Endothelial cell (in vitro differentiated cells): Measurements from ENCODE around the gene PPP1R13L. TPM values are rescaled to one million over a fixed set of nuclear protein-coding genes. Genes with fewer than 3 reads are reported as not detected.

Experiments
- DNase-seq: peaks from one replicate; pipeline ENCODE4 v3.0.0; 2021; ENCODE audit warnings: low spot score
- H3K27ac Mint-ChIP-seq: one replicate; pipeline ENCODE4 v1.8.0; 2021; ENCODE audit warnings: mixed read lengths, inconsistent platforms; ENCODE audit not compliant: unreplicated experiment
- H3K27me3 Mint-ChIP-seq: one replicate; pipeline ENCODE4 v1.8.0; 2021; ENCODE audit warnings: mild to moderate bottlenecking, moderate library complexity, mixed read lengths, inconsistent platforms; ENCODE audit not compliant: unreplicated experiment
- H3K36me3 Mint-ChIP-seq: one replicate; pipeline ENCODE4 v1.8.0; 2021; ENCODE audit warnings: mild to moderate bottlenecking, low read depth, mixed read lengths, inconsistent platforms; ENCODE audit not compliant: unreplicated experiment
- H3K4me1 Mint-ChIP-seq: one replicate; pipeline ENCODE4 v1.8.0; 2021; ENCODE audit warnings: mild to moderate bottlenecking, mixed read lengths, inconsistent platforms; ENCODE audit not compliant: unreplicated experiment
- H3K4me3 Mint-ChIP-seq: one replicate; pipeline ENCODE4 v1.8.0; 2021; ENCODE audit warnings: mild to moderate bottlenecking, mixed read lengths, inconsistent platforms; ENCODE audit not compliant: unreplicated experiment
- H3K9me3 Mint-ChIP-seq: one replicate; pipeline ENCODE4 v1.8.0; 2021; ENCODE audit warnings: mixed read lengths, inconsistent platforms; ENCODE audit not compliant: unreplicated experiment
- CTCF ChIP-seq: fragments of 200-600 bp; sonication (generic); IDR thresholded peaks from one replicate; pipeline ENCODE4 v1.5.0; 2021; ENCODE audit warnings: antibody characterized with exemption; ENCODE audit not compliant: unreplicated experiment
- total RNA-seq: library from RNA; stranded (reverse); fragmentation: NEBNext Ultra II Directional; extraction: Animal tissue kit (Norgen Biotek cat#: 25700); gene quantifications from one replicate; pipeline ENCODE4 v1.2.1, GENCODE V29; 2021; ENCODE audit not compliant: unreplicated experiment

PPP1R13L gene
- total RNA-seq, 1 donor from 2014 or later = 13.2 TPM

- no peaks in the 10 kb centered on the region for H3K9me3 Mint-ChIP-seq
- peaks cover 12% of the 10 kb centered on the region for H3K27me3 Mint-ChIP-seq
- H3K4me1 Mint-ChIP-seq = peaks cover 13% of the 10 kb centered on the region
- no peak for TF ChIP-seq CTCF
- peak; percentile 68 for DNase-seq
- peaks cover 12% of the 10 kb centered on the region for H3K36me3 Mint-ChIP-seq
- peak within 1 kb of the TSS; percentile 98 for H3K27ac Mint-ChIP-seq
- peak within 1 kb of the TSS; percentile 96 for H3K4me3 Mint-ChIP-seq
Measured at GRCh38 chr19:45406226-45407090, 1.6 kb upstream of the PPP1R13L start, which contains the start of gene POLR1G. Gene POLR1G (plus strand): TSS chr19:45406644. CDS start chr19:45406697, 53 bp downstream.

DNA sequence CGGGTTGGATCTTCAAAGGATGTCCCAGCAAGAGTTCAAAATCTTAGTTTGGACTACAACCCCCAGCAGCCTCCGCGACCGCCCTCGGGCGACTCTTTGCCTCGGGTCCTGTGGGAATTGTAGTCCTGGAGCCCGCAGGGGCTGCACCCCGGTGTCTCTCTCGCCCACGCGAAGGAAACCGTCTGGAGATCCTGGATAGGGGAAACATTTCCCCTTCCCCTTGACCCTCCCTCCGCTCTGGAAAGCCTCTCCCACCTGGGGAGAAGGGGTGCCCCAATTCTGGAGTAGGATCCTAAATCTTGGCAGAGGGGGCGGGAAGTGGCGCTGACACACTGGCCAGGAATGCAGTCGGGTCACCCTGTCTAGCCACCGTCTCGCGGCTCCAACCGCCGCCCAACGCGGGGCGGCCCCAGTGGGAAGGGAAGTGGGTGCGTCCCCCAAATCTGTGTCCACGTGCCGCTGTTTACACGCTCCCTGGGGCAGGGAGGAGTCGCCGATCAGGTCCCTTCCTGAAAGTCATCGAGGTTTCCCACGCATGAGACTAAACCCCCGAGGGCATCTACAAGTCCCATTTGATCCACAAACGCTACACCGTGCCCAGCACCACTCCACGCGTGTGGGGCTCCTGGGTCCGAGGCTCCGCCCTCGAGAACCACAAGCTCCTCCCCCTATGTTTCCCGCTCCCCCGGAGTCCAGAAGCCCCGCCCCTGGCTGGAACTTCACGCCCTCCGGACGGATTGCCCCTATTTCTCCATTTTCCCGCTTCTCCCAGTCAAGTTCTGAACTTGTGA is 761 bp upstream of the PPP1R13L start:
- peak; percentile 81 for DNase-seq

DNA sequence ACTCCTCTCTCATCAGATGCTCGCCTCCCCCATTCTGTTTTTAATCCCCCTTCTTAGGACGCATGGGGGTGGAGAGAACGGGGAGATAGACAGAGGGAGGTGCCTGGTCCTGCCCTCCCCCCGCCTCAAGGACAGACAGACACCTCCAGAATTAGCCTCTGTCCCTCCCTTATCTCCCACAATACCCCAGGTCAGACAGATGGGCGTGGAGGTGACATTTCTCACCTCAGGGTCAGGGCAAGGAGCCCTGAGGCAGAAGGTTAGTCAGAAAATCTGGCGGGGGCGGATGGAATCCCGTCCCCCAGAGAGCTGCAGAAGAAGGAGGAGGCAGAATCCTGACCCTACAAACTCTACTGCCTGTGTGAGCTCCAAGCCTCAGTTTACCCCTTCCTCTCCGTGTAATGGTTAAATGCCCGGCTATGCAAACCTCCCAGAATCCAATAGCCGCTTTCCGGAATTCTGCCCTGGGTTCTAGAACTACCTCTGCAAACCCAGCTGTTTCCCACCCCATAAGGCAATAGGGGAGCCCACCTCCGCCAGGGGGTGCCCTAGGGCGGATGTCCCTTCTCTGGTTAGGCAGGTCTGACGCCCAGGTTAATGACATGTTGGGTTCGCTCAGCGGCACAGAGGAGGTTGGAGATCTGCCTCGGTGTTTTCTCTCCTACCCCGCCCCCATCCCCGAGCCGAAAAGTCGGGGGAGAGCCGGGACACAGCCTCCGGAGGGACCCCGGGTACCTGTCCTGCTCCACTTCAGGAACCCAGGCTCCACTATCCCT is 900 bp downstream of the PPP1R13L start:
- peaks cover 12% of the 10 kb centered on the region for H3K27me3 Mint-ChIP-seq
- peak; percentile 43 for TF ChIP-seq CTCF
- peaks cover 4% of the 10 kb centered on the region for H3K36me3 Mint-ChIP-seq
- H3K9me3 Mint-ChIP-seq = no peaks in the 10 kb centered on the region
- peak overlapping the region; percentile 96 for H3K4me3 Mint-ChIP-seq
- H3K4me1 Mint-ChIP-seq = peaks cover 13% of the 10 kb centered on the region
- peak; percentile 73 for DNase-seq
- H3K27ac Mint-ChIP-seq = no peak overlapping the region

More for the DNA sequence above, 761 bp upstream of the PPP1R13L start:
- Mint-ChIP-seq H3K4me1 (peaks cover 13% of the 10 kb centered on the region), H3K4me3 (peak overlapping the region; percentile 96), H3K36me3 (peaks cover 10% of the 10 kb centered on the region), H3K27ac (peak overlapping the region; percentile 98), H3K27me3 (peaks cover 12% of the 10 kb centered on the region), H3K9me3 (no peaks in the 10 kb centered on the region)
- TF ChIP-seq CTCF = no peak

- Mint-ChIP-seq H3K36me3 (no peaks in the 10 kb centered on the region), H3K27me3 (peaks cover 12% of the 10 kb centered on the region)
Measured at GRCh38 chr19:45403272-45403671, 1.6 kb downstream of the PPP1R13L start.

More at GRCh38 chr19:45403272-45403671, 1.6 kb downstream of the PPP1R13L start:
- peak overlapping the region; percentile 23 for H3K4me3 Mint-ChIP-seq
- H3K9me3 Mint-ChIP-seq = no peaks in the 10 kb centered on the region
- H3K27ac Mint-ChIP-seq = no peak overlapping the region
- DNase-seq = no peak
- no peak for TF ChIP-seq CTCF
- H3K4me1 Mint-ChIP-seq = peaks cover 18% of the 10 kb centered on the region
